Measurements from ENCODE around the gene MYO9A.
"Not testable (repeated sequence)": the region's sequence is repeated elsewhere in the genome, so short reads cannot be mapped to it uniquely, and the experiment has no call there.

The MYO9A gene

DNA sequence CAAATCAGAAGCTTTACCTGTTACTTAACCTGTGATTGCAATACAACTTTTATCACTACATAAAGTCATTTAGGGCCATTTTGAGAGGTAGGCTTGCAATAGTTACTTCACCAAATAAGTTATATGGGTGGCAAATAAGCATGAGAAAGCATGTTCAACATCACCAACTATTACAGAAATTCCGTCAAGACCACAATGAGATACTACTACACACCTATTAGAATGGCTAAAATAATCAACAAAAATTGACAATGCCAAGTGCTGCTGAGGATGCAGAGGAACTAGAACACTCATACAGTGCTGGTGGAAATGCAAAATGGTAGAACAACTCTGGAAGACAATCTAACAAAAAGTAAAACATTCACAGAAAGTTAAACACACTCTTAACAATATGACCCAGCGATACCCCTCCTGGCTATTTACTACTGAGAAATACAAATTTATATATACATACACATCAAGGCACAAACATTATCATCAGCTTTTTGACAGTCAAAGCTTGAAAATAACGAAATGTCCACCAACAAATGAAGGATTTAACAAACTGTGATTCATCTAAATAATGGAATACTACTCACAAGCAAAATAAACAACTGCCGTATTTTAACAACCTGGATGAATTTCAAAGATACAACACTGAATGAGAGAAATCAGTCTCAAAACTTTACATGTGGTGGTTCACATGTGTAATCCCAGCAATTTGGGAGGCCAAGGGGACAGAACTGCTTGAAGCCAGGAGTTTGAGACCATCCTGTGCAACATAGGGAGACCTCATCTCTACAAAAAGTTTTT is 82.9 kb downstream of the MYO9A start:
- no peak for ATAC-seq

DNA sequence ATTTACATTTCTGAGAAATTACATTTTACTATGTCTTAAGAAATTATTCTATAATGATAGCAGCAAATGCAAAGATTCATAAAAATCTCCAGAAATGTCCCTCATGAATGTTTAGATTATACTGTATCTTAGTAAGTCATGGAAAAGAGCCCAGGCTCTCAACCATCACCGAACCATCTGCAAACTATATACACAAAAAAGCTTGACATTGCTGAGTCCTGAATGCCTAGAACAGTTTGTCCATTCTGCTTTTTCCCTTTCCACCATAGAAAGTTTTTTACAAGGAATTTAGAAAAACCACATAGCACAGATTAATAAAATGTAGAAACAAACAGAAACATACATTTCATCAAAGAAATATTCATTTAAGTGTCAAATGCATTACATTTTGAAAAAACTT is 83.6 kb downstream of the MYO9A start:
- ATAC-seq, result no peak

- ATAC-seq, result no peak
Observed at GRCh38 chr15:72033711-72034110, 84.2 kb downstream of the MYO9A start.

DNA sequence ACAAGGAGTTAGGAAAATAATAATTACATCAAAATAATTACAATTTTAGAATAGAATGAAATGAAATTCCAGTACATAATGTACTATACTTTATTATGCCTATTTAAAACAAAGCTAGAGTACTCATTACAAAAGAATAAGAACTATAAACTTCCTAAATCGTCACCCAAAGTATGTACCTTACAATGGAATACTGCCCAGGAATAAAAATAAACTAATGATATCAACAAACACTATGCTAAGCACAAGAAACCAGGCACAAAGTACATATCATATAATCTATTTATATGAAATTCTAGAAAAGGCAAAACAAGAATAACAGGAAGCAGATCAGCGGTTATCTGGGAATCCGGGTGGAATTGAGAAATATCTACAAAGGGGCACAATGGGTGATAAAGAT is 84.7 kb downstream of the MYO9A start:
- no peak for ATAC-seq

DNA sequence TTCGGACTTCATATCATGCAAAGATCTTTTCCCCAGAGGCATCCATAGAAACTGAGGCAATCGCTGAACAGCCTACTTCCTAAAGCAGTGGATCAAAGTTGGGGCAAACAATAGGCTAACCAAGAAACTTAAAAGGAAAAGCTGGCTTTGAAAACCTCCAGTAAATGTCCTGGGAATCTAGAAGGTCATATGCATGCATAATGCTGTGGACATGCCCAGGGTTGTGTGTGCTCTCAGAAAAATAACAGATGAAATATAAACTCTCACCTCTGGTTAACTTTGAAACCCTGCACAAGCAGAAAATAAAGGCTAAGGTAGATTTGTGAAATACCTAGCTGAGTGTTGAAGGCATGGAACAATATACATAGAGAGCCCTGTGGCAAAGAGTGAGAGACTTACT is 96.3 kb downstream of the MYO9A start:
- ATAC-seq, result no peak

DNA sequence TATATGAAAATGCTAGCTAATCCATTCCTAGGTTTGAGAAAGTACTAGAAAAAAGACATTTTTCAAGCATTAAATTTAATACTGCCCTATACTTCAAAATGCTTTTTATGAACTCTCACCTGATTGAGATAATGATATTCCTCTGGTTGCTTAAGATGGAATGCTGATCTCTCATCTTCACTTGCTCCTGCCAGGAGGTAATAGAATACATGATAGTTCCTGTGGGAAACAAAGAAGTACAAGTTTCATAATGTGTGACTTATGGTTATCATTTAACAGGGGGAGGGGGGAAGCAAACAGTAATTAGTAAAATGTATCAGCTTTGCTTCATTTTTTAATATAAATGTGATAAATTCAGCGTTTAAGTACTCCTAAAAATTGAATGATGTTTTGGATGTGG is 97.2 kb downstream of the MYO9A start:
- ATAC-seq, result no peak

- ATAC-seq, result not testable (repeated sequence)
Observed at GRCh38 chr15:72014555-72014954, 103.4 kb downstream of the MYO9A start.

GRCh38 chr15:72013703-72014102 is 104.2 kb downstream of the MYO9A start:
- ATAC-seq, result no peak

DNA sequence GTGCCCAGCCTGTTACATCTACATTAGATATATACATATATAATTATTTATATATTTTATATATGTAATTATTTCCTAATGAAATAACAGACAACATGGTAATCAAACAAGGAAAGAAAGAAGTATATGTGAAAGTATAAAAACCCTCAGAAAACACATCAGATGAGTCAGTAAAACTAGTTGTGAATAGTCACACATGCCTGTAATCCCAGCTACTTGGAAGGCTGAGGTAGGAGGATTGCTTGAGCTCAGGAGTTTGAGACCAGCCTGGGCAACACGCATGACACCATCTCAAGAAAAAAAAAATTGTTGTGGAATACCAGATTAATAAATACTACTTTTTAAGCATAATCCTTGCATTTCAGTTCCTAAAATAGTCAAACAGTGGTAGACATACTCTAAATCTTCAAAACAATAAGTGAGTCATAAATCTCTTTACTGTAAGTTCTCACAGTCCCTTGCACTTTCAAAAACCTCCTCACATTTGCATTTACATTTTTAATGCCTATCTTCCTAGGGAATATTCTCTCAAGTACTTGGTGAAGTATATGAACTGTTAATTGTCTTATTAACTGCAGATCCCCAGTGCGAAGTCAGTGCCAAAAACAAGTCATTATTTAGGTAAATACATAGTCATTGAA is 106.5 kb downstream of the MYO9A start:
- ATAC-seq, result no peak

DNA sequence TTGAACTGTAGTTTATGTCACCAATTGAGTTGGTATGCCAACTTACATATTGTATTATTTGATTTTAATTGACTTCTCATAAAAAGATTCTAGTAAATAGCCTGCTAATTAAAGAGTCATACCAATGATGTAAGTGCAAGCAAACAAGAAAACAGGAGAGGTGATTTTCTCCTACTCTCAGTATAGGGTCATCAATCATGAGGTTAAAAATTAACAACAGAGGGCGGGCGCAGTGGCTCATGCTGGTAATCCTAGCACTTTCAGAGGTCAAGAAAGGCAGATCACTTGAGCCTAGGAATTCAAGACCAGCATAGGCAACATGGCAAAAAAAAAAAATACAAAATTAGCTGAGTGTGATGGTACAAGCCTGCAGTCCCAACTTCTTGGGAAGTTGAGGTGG is 108.7 kb downstream of the MYO9A start:
- ATAC-seq, result no peak

DNA sequence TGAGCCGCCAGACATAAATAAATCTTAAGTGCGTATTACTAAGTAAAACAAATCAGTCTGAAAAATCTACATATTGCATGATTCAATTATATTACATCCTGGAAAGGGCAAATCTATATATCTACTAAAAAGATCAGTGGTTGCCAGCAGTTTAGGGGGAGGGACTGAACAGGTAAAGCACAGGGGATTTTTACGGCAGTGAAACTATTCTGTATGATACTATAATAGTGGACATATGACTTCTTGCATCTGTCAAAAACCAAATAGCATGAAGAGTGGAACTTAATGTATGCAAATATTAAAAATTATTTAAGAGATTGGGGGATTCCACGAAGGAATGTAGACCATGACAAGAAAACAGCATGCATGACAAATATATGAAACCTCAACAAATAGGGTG is 111.6 kb downstream of the MYO9A start:
- ATAC-seq, result no peak

- no peak for ATAC-seq
Observed at GRCh38 chr15:72005483-72005882, 112.5 kb downstream of the MYO9A start.

DNA sequence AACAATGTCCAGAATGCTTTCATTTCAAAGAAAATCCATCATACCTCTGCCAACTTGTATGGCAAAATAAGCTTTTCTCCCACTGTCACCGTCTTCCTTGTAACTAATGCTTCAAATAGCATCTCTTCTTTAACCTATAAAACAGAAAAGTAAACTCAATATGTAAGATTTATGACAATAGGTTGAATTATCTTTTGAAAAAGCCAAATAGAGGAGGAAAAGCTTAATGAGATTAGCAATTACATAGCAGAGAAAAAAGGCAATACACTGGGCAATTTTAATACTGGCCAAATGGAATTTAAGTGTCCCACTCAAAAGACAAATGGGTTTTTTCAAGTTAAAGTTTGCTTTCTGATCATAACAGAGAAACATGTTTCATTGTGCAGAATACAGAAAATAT is 118.1 kb downstream of the MYO9A start:
- ATAC-seq, result no peak

- ATAC-seq, result not testable (repeated sequence)
Observed at GRCh38 chr15:71998717-71999116, 119.2 kb downstream of the MYO9A start.

- no peak for ATAC-seq
Observed at GRCh38 chr15:71997691-71998090, 120.3 kb downstream of the MYO9A start.

DNA sequence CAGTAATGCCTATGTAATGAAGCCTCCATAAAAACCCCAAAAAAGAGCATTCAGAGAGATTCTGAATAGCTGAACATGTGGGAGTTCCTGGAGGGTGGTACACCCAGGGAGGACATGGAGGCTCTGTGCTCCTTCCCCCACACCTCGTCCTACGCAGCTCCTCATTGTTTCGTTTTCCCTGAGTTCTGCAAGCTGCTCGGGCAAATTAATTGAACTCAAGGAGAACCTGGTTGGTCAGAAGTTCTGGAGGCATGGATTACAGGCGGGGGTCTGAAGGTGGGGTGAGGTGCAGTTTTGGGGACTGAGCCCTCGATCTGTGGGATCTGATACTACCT is 142.2 kb downstream of the MYO9A start:
- no peak for ATAC-seq

DNA sequence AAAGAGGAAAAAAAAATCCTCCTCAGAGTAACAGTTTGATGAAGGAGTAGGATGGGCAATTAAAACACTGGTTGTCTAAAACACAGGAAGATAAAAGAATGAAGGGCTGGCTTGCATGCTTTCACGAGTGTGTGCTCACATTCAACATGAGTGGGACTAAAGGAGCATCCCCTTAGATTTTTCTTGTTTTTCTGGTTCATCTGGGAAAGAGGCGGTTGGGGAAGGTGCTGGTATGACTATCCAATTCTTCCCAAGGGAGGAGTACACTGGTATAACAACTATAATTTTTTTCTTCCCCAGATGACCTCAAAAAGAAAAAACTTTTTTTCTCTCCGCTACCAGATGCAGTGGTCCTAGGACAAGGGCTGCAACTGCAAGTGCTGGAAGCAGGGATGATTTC is 143.7 kb downstream of the MYO9A start:
- ATAC-seq, result no peak

GRCh38 chr15:71973366-71973765 is 144.6 kb downstream of the MYO9A start:
- no peak for ATAC-seq

DNA sequence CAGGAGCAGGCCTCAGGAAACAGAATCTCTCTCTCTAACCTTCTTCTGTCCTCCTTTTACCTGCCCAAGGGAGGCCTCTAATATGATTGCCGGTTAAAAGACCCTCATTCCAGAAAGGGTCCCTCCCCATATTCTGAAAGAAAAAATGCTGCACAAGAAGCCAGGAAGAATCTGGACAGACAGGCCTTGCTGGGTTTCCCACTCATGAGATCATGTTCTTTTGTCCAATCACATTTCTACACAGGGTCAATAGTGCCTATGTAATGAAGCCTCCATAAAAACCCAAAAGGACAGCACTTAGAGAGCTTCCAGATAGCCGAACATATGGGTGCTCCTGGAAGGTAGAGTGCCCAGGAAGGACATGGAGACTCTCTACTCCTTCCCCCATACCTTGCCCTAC is 146.0 kb downstream of the MYO9A start:
- no peak for ATAC-seq

DNA sequence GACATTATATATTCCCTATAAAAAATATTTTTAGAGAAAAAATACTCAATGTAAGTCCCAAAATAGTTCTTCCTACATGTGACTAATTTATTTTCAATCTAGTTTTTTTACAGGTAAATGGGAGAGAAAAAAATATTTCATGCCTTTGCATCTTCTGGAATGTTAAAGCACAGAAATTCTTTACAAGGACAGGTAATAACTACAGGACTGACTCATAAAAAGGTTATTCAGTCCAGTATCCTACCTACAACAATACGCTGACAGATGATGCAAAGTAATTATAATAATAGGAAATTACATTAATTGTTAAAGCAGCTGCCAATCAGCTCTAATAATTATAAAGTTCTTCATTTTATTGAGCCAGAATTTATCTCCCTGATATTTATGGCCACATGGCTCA is 147.5 kb downstream of the MYO9A start:
- no peak for ATAC-seq

- no peak for ATAC-seq
Observed at GRCh38 chr15:71962537-71962936, 155.4 kb downstream of the MYO9A start.

- no peak for ATAC-seq
Observed at GRCh38 chr15:71957026-71957425, 160.9 kb downstream of the MYO9A start.

DNA sequence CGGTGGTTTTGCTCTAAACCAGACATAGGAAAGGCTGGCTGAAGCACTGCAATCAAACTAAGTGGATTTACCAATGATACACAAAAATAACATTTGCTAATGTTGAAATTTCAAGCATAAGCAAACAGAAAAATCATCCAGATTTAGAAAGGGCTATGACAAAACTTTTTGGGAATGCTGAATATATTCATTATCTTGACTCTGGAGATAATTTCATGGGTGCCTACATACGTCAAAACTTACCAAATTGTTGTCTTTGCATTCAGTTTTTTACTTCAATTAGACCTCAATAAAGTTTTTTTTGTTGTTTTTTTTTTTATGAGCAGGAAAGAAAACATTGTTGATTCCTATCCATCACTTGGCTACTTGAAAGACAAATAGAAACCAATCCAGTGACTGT is 166.8 kb downstream of the MYO9A start:
- ATAC-seq, result no peak

DNA sequence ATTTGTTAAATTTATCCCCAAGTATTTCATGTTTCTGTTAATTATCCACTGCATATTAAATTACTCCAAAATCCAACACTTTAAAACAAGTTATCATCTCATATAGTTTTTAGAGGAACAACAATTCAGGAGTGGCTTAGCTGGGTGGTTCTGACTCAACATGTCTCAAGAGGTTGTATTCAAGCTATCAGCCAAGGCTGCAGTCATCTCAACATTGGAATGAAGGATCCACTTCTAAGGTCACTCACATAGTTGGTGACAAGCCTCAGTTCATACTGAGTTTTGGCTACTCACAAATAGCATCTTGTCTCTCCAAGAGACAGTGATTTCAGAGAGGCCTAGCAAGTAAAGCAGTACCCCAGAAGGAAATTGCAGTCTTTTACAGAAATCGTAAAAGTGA is 172.9 kb downstream of the MYO9A start:
- no peak for ATAC-seq

DNA sequence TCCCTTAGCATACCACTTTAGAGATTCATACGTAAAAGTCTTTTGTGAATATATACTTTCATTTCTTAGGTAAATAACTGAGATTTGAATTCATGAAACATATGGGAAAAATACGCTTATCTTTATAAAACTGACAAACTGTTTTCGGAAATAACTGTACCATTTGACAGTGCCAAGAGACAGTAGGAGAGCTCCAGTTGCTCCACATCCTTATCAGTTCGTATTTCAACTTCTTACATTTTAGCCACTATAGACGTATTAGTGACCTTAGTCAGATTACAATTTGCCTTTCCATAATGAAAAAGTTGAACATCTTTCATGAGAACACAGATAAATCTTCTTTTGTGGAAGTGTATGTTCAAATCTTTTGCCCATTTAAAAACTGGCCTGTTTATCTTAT is 174.1 kb downstream of the MYO9A start:
- no peak for ATAC-seq

Data from activated CD4-positive, CD25-positive, alpha-beta regulatory T cell treated with anti-CD3 and anti-CD28 coated beads, Interleukin-2, amount 50 U/mL, for 24 hours (primary cell).